ENCODE results near the gene IGF2.
"Not testable (repeated sequence)": the region's sequence is repeated elsewhere in the genome, so short reads cannot be mapped to it uniquely, and the experiment has no call there.

DNA sequence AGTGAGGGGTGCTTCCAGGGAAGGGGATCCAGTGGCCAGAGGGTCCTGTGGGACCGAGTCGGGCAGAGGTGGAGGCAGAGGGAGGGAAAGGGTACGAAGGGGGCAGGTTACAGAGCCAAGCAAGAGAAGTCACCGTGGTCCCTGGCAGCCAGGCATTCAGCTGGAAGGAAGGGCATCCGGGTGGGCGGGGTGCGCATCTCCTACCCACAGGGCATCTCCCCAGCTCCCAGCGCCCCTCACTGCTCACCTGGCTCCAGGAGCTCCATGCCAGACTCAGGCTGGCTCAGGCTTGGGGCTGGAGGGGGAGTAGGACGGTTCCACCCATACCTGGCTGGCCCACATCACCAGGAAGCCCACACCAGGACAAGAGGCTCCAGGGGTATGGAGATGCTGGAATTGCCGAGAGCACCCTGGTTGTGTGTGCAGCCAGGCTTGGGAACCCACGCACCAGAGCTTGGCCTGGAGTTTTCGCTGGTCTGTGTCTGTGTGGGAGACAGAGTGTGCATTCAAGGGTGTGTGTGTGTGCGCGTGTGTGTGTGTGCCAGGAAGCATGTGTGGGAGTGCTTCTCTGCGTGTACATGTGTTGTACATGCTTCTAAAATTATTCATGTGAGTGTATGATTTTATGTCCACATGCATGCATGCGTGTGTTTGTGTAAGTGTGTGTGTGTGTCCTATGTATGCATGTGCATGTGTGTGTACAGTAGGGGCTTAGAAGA lies 39.0 kb upstream of the IGF2 start:
- not testable (repeated sequence) for TF ChIP-seq EZH2phosphoT487 (IDR thresholded peaks at IDR 0.05; ENCODE audit: borderline replicate concordance, low read length)
- TF ChIP-seq, protein P1, sequence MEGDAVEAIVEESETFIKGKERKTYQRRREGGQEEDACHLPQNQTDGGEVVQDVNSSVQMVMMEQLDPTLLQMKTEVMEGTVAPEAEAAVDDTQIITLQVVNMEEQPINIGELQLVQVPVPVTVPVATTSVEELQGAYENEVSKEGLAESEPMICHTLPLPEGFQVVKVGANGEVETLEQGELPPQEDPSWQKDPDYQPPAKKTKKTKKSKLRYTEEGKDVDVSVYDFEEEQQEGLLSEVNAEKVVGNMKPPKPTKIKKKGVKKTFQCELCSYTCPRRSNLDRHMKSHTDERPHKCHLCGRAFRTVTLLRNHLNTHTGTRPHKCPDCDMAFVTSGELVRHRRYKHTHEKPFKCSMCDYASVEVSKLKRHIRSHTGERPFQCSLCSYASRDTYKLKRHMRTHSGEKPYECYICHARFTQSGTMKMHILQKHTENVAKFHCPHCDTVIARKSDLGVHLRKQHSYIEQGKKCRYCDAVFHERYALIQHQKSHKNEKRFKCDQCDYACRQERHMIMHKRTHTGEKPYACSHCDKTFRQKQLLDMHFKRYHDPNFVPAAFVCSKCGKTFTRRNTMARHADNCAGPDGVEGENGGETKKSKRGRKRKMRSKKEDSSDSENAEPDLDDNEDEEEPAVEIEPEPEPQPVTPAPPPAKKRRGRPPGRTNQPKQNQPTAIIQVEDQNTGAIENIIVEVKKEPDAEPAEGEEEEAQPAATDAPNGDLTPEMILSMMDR (conservative IDR thresholded peaks at IDR 0.05; ENCODE audit: low read depth, low read length), result not testable (repeated sequence)

Measured in PC-3 (cell line).